HG03108 (cell line): Measurements from ENCODE around the gene NGEF.

Experiments
- ATAC-seq: cut with Tn5 transposase; IDR thresholded peaks from one replicate; pipeline ENCODE4 v1.9.1; 2021; ENCODE audit warnings: moderate library complexity; ENCODE audit not compliant: unreplicated experiment

The NGEF gene

GRCh38 chr2:232976176-232976575 lies 36.9 kb downstream of the NGEF start:
- no peak for ATAC-seq

- ATAC-seq, result no peak
These were observed 38.7 kb downstream of the NGEF start for GRCh38 chr2:232974396-232974795.

- ATAC-seq, result no peak
These were observed 39.3 kb downstream of the NGEF start for GRCh38 chr2:232973796-232974195.

GRCh38 chr2:232973011-232973735 lies 39.9 kb downstream of the NGEF start:
- no peak for ATAC-seq

GRCh38 chr2:232971744-232972143 lies 41.3 kb downstream of the NGEF start:
- no peak for ATAC-seq

- no peak for ATAC-seq
These were observed 43.0 kb downstream of the NGEF start for GRCh38 chr2:232970051-232970450.

GRCh38 chr2:232967474-232967873 lies 45.6 kb downstream of the NGEF start:
- ATAC-seq, result no peak

- no peak for ATAC-seq
These were observed 46.9 kb downstream of the NGEF start for GRCh38 chr2:232966122-232966521.

- no peak for ATAC-seq
These were observed 49.1 kb downstream of the NGEF start for GRCh38 chr2:232963913-232964312.

- no peak for ATAC-seq
These were observed 52.2 kb downstream of the NGEF start for GRCh38 chr2:232960862-232961261.

- ATAC-seq, result no peak
These were observed 53.9 kb downstream of the NGEF start for GRCh38 chr2:232959139-232959538.

GRCh38 chr2:232957657-232958090 lies 55.4 kb downstream of the NGEF start:
- ATAC-seq, result no peak

GRCh38 chr2:232955856-232956255 lies 57.2 kb downstream of the NGEF start:
- ATAC-seq, result no peak

- no peak for ATAC-seq
These were observed 58.4 kb downstream of the NGEF start for GRCh38 chr2:232954691-232955090.

- no peak for ATAC-seq
These were observed 61.2 kb downstream of the NGEF start for GRCh38 chr2:232951891-232952290.

- ATAC-seq, result no peak
These were observed 61.9 kb downstream of the NGEF start for GRCh38 chr2:232951181-232951580.

GRCh38 chr2:232950751-232951150 lies 62.3 kb downstream of the NGEF start:
- no peak for ATAC-seq

GRCh38 chr2:232949016-232949415 lies 64.0 kb downstream of the NGEF start:
- ATAC-seq, result no peak

GRCh38 chr2:232942831-232943230 lies 70.2 kb downstream of the NGEF start:
- ATAC-seq, result no peak

- no peak for ATAC-seq
These were observed 71.0 kb downstream of the NGEF start for GRCh38 chr2:232941912-232942594.

GRCh38 chr2:232941400-232941799 lies 71.7 kb downstream of the NGEF start:
- ATAC-seq, result no peak

GRCh38 chr2:232940724-232941123 lies 72.3 kb downstream of the NGEF start:
- ATAC-seq, result no peak
